HPDE6-E6E7 (cell line): Measurements from ENCODE around the gene KCTD18.

Source experiments
- DNase-seq: peaks from one replicate; pipeline ENCODE4 v3.0.0; 2011; ENCODE audit warnings: missing footprints; ENCODE audit errors: extremely low spot score

Gene KCTD18

GRCh38 chr2:200455958-200456421, 53.9 kb downstream of the KCTD18 start:
- DNase-seq: no peak

- DNase-seq: no peak
Observed at GRCh38 chr2:200454927-200455801, 54.7 kb downstream of the KCTD18 start.

GRCh38 chr2:200453853-200454534, 55.9 kb downstream of the KCTD18 start:
- DNase-seq: no peak

- no peak for DNase-seq
Observed at GRCh38 chr2:200453142-200453852, 56.6 kb downstream of the KCTD18 start.

- no peak for DNase-seq
Observed at GRCh38 chr2:200452377-200452776, 57.5 kb downstream of the KCTD18 start.

GRCh38 chr2:200451511-200451910, 58.4 kb downstream of the KCTD18 start:
- no peak for DNase-seq

GRCh38 chr2:200450288-200450687, 59.6 kb downstream of the KCTD18 start:
- no peak for DNase-seq

GRCh38 chr2:200449149-200449548, 60.7 kb downstream of the KCTD18 start:
- no peak for DNase-seq

GRCh38 chr2:200448455-200448854, 61.4 kb downstream of the KCTD18 start:
- DNase-seq: no peak

- DNase-seq: no peak
Observed at GRCh38 chr2:200447139-200447855, 62.6 kb downstream of the KCTD18 start.

GRCh38 chr2:200446612-200447011, 63.3 kb downstream of the KCTD18 start:
- DNase-seq: no peak

GRCh38 chr2:200445284-200445683, 64.6 kb downstream of the KCTD18 start:
- no peak for DNase-seq

GRCh38 chr2:200444530-200444929, 65.3 kb downstream of the KCTD18 start:
- DNase-seq: no peak

- DNase-seq: no peak
Observed at GRCh38 chr2:200443916-200444315, 66.0 kb downstream of the KCTD18 start.

GRCh38 chr2:200443376-200443775, 66.5 kb downstream of the KCTD18 start:
- DNase-seq: no peak

- DNase-seq: no peak
Observed at GRCh38 chr2:200442471-200442870, 67.4 kb downstream of the KCTD18 start.

GRCh38 chr2:200439981-200440380, 69.9 kb downstream of the KCTD18 start:
- DNase-seq: no peak
